Calu3 (cell line): ENCODE measurements around the gene ATP11C. TPM values are rescaled to one million over a fixed set of nuclear protein-coding genes. Genes with fewer than 3 reads are reported as not detected.

Experiments
- BruUV-seq: library from RNA; stranded (reverse); fragments of 400-500 nt; replicated peaks from 2 replicates; lab custom pipeline; 2021; lab: Mats Ljungman, UMichigan
- CTCF ChIA-PET: fragments of 300-600 bp; sonication (Branson Sonifier 250); formaldehyde crosslinking; loops from one replicate; lab custom pipeline; 2022; ENCODE audit warnings: antibody characterized with exemption; lab: Charles Lee
- DNase-seq: peaks from one replicate; pipeline ENCODE4 v3.0.0; 2022
- H3K27ac Mint-ChIP-seq: one replicate; pipeline ENCODE4 v1.8.0; 2022; ENCODE audit warnings: mixed read lengths; ENCODE audit not compliant: unreplicated experiment
- H3K27me3 Mint-ChIP-seq: one replicate; pipeline ENCODE4 v1.8.0; 2022; ENCODE audit warnings: mixed read lengths; ENCODE audit not compliant: unreplicated experiment
- H3K36me3 Mint-ChIP-seq: one replicate; pipeline ENCODE4 v1.8.0; 2022; ENCODE audit warnings: mild to moderate bottlenecking, moderate library complexity, mixed read lengths; ENCODE audit not compliant: insufficient read depth, unreplicated experiment
- H3K4me1 Mint-ChIP-seq: one replicate; pipeline ENCODE4 v1.8.0; 2022; ENCODE audit warnings: mild to moderate bottlenecking, low read depth, mixed read lengths; ENCODE audit not compliant: unreplicated experiment
- H3K4me3 Mint-ChIP-seq: one replicate; pipeline ENCODE4 v1.8.0; 2022; ENCODE audit warnings: mild to moderate bottlenecking, low read depth, moderate library complexity, mixed read lengths; ENCODE audit not compliant: unreplicated experiment
- H3K9me3 Mint-ChIP-seq: one replicate; pipeline ENCODE4 v1.8.0; 2022; ENCODE audit warnings: low read depth, mixed read lengths; ENCODE audit not compliant: unreplicated experiment
- intact Hi-C: fragments of 100-400 bp; cut with micrococcal nuclease; formaldehyde crosslinking; loops from one replicate; pipeline ENCODE4 v1.10.0; 2022; ENCODE audit not compliant: unreplicated experiment
- total RNA-seq: library from RNA; stranded (reverse); gene quantifications from 2 replicates; pipeline ENCODE4 v1.2.3, GENCODE V29; 2022
- TF ChIP-seq, protein P1 (sequence below): fragments of 200-600 bp; IDR thresholded peaks from one replicate; pipeline ENCODE4 v1.8.0; 2022; ENCODE audit warnings: antibody characterized with exemption; ENCODE audit not compliant: unreplicated experiment

Gene ATP11C
- total RNA-seq, 1 experiment from 2014 or later: 19.7 TPM

DNA sequence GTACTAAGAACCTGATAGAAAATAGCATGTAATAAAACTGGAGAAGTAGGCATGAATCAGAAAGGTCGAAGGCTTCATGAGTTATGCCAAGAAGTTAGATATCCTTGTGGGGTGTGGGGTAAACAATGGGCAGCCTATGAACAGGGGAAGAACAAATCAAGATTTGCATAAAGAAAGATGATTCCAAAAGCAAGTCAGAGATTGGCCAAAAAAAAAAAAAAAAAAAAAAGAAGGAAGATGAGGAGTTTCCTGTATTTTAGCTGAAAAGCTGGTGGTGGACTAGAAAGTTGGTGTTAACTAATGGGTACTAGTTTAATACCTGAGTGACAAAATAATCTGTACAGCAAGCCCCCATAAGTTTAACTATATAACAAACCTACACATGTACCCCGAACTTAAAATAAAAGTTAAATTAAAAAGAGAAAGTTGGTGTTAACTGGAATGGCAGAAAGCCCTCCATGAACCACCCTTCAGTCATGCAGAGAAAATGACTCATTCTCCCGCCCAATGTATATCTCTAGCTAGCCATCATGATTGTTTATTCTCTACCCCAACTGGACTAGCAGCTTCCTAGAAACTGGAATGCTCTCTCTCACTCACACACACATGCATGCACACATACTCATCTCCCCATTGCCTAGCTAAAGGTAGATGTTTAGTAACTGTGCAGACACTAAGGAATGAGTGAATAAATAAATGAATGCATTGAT, 41.7 kb downstream of the ATP11C start:
- Mint-ChIP-seq H3K27me3 (no peaks in the 10 kb centered on the region), H3K4me3 (no peak overlapping the region), H3K27ac (peak overlapping the region; percentile 40), H3K36me3 (peaks cover 2% of the 10 kb centered on the region), H3K9me3 (no peaks in the 10 kb centered on the region), H3K4me1 (peaks cover 10% of the 10 kb centered on the region)
- no peak for DNase-seq
- CTCF ChIA-PET: interaction anchor here (0.7 kb wide), 1 partner anchor 65 kb away, joined by 4 read pairs; no protein-coding TSS in a partner anchor
- TF ChIP-seq, protein P1, sequence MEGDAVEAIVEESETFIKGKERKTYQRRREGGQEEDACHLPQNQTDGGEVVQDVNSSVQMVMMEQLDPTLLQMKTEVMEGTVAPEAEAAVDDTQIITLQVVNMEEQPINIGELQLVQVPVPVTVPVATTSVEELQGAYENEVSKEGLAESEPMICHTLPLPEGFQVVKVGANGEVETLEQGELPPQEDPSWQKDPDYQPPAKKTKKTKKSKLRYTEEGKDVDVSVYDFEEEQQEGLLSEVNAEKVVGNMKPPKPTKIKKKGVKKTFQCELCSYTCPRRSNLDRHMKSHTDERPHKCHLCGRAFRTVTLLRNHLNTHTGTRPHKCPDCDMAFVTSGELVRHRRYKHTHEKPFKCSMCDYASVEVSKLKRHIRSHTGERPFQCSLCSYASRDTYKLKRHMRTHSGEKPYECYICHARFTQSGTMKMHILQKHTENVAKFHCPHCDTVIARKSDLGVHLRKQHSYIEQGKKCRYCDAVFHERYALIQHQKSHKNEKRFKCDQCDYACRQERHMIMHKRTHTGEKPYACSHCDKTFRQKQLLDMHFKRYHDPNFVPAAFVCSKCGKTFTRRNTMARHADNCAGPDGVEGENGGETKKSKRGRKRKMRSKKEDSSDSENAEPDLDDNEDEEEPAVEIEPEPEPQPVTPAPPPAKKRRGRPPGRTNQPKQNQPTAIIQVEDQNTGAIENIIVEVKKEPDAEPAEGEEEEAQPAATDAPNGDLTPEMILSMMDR: no peak
- no TSS peak for BruUV-seq
- intact Hi-C loops: loop anchor here (2.0 to 5.0 kb wide), 2 partner anchors 40 to 64 kb away; no protein-coding TSS in a partner anchor

DNA sequence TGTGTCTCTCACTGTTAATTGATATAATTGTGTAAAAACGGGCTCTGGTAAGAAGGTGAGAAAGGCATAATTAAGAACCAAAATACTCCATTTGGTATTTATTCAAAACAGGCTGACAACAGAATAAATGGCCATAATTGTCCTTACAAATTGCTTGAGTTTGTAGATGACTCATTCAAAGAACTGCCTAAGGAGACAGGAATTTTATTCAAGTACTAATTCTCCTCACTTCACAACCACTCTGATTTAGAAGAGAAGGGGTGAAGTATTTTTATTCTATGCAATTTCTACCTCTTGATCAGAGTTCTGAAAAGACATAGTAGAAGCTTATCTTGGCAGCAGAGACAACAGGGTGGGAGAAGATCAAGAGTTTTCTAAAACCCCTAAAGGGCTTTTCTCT, 43.1 kb downstream of the ATP11C start:
- TF ChIP-seq, protein P1: no peak
- Mint-ChIP-seq H3K4me3 (no peak overlapping the region), H3K27me3 (no peaks in the 10 kb centered on the region), H3K27ac (no peak overlapping the region), H3K4me1 (peaks cover 10% of the 10 kb centered on the region), H3K9me3 (peaks cover 2% of the 10 kb centered on the region), H3K36me3 (no peaks in the 10 kb centered on the region)
- BruUV-seq: no TSS peak
- intact Hi-C loops: loop anchor here (2.0 to 5.0 kb wide), 2 partner anchors 41 to 62 kb away; no protein-coding TSS in a partner anchor
- DNase-seq: no peak
- CTCF ChIA-PET: no interaction called here

DNA sequence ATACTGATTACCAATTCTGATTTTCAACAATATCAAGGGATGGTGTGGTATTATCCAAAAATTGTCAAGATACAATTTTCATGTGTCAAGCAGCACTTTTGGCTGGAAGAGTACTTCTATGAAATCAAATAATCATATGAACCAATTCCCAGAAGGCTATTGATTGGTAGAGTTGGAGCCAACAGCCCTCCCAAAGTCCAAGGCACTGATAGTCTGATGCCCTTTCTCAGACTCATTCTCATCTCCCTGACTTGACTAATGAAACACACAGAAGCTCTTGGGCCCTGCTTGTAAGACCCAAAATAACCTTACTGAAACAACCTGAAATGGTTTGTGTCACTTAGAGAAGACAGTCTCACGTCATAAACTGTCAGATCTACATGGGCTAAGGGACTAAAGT, 48.9 kb downstream of the ATP11C start:
- TF ChIP-seq, protein P1: no peak
- Mint-ChIP-seq H3K4me1 (no peaks in the 10 kb centered on the region), H3K27ac (no peak overlapping the region)

DNA sequence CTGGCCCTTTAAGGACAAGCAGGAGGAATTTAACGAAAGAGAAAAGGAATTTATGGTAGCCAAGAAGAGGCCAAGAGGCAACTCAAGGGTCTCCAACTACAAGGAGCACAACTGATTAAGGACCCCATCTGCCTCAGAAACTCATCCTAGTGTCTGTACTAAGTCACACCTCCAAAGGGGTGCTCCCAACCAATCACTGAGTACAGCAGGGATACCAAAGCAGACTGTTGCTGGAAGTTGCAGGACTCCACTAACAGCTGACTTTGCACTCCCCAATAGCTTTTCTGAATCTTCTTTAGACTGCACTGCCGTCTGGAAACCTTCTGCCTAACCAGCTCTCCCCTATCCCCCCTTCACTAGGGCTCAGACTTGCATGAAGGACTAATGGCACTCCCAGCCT, 50.6 kb downstream of the ATP11C start:
- BruUV-seq: no TSS peak
- CTCF ChIA-PET: no interaction called here
- Mint-ChIP-seq H3K9me3 (peaks cover 2% of the 10 kb centered on the region), H3K4me3 (no peak overlapping the region), H3K27me3 (no peaks in the 10 kb centered on the region), H3K4me1 (no peaks in the 10 kb centered on the region), H3K36me3 (no peaks in the 10 kb centered on the region), H3K27ac (no peak overlapping the region)
- TF ChIP-seq, protein P1: no peak
- DNase-seq: no peak
- intact Hi-C loops: no loop called here

More for the DNA sequence above, 48.9 kb downstream of the ATP11C start:
- BruUV-seq: no TSS peak
- no peaks in the 10 kb centered on the region for H3K36me3 Mint-ChIP-seq
- intact Hi-C loops: no loop called here
- no peak for DNase-seq
- CTCF ChIA-PET: no interaction called here
- H3K27me3 Mint-ChIP-seq: no peaks in the 10 kb centered on the region
- H3K4me3 Mint-ChIP-seq: no peak overlapping the region
- H3K9me3 Mint-ChIP-seq: peaks cover 2% of the 10 kb centered on the region
